Renal cortical epithelial cell (primary cell): ENCODE measurements around the gene MYO16. TPM values are rescaled to one million over a fixed set of nuclear protein-coding genes. Genes with fewer than 3 reads are reported as not detected.
A peak's percentile ranks its signal among the peaks of the same experiment; 100 is the strongest.
"Not testable (repeated sequence)": the region's sequence is repeated elsewhere in the genome, so short reads cannot be mapped to it uniquely, and the experiment has no call there.

ENCODE experiments used
- DNase-seq: peaks from one replicate; pipeline ENCODE4 v3.0.0-alpha.2; 2011; ENCODE audit warnings: low read depth
- total RNA-seq: library from RNA; depleted of rRNA; stranded (reverse); fragments of >200 nt; gene quantifications from 2 replicates; pipeline ENCODE4 v1.2.3, GENCODE V29; 2014

Gene MYO16
- total RNA-seq, 1 donor from 2014 or later: 0.15 TPM

GRCh38 chr13:108742701-108743451 lies 113.5 kb downstream of the MYO16 start:
- DNase-seq: no peak

- DNase-seq: no peak
Observed at GRCh38 chr13:108743522-108743921, 114.1 kb downstream of the MYO16 start.

GRCh38 chr13:108747843-108748242 lies 118.4 kb downstream of the MYO16 start:
- no peak for DNase-seq

GRCh38 chr13:108752276-108752675 lies 122.9 kb downstream of the MYO16 start:
- peak; percentile 29 for DNase-seq

GRCh38 chr13:108755083-108755482 lies 125.7 kb downstream of the MYO16 start:
- DNase-seq: no peak

GRCh38 chr13:108760129-108760528 lies 130.7 kb downstream of the MYO16 start:
- no peak for DNase-seq

GRCh38 chr13:108760541-108760940 lies 131.1 kb downstream of the MYO16 start:
- no peak for DNase-seq

- no peak for DNase-seq
Observed at GRCh38 chr13:108768035-108768434, 138.6 kb downstream of the MYO16 start.

- peak; percentile 82 for DNase-seq
Observed at GRCh38 chr13:108769213-108770070, 140.0 kb downstream of the MYO16 start.

GRCh38 chr13:108775597-108775996 lies 146.2 kb downstream of the MYO16 start:
- DNase-seq: no peak

- DNase-seq: no peak
Observed at GRCh38 chr13:108776650-108777049, 147.2 kb downstream of the MYO16 start.

GRCh38 chr13:108777421-108778420 lies 148.3 kb downstream of the MYO16 start:
- no peak for DNase-seq

GRCh38 chr13:108779308-108779707 lies 149.9 kb downstream of the MYO16 start:
- no peak for DNase-seq

GRCh38 chr13:108780706-108781105 lies 151.3 kb downstream of the MYO16 start:
- DNase-seq: peak; percentile 64

- no peak for DNase-seq
Observed at GRCh38 chr13:108781312-108781711, 151.9 kb downstream of the MYO16 start.

GRCh38 chr13:108782480-108782879 lies 153.1 kb downstream of the MYO16 start:
- DNase-seq: not testable (repeated sequence)

GRCh38 chr13:108785844-108786243 lies 156.4 kb downstream of the MYO16 start:
- no peak for DNase-seq

GRCh38 chr13:108786456-108787200 lies 157.2 kb downstream of the MYO16 start:
- DNase-seq: no peak

GRCh38 chr13:108787700-108788414 lies 158.4 kb downstream of the MYO16 start:
- DNase-seq: no peak

GRCh38 chr13:108789476-108789875 lies 160.1 kb downstream of the MYO16 start:
- no peak for DNase-seq
